ENCODE data around the gene ZFAND5. TPM values are rescaled to one million over a fixed set of nuclear protein-coding genes. Genes with fewer than 3 reads are reported as not detected.

Gene ZFAND5
- total and polyA plus RNA-seq, 4 donors, result 147 to 369 (median 169) TPM

DNA sequence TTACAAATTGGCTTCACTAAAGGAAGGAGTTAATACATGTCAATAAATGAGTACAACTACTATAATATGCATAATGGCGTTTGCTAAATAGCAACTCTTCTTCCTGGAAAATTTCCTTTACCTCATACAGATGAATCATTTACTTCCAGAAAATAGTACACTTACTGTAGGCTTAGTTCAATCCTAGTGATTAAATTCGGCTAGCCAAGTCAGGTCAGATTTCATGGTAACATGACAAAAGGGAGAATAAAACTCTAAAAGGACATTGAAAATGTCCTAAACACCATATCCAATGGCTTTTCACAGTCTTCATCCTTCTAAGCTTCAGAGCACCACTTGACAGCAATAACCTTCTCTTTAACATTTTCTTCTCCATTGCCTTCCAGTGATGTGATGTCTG is 42.1 kb upstream of the ZFAND5 start:
- WGBS, 2 donors, result 53 to 86% methylated on average over 2 of the region's 2 CpGs
- Histone ChIP-seq H3K27me3 (ENCODE audit: control insufficient read depth in 3 of 3, insufficient read depth in 3 of 3, low read length in 2 of 3) (no peaks in the 10 kb centered on the region), H3K9me3 (ENCODE audit: control insufficient read depth in 4 of 4, insufficient read depth in 3 of 4, low read length in 3 of 4) (no peaks in the 10 kb centered on the region), H3K27ac (ENCODE audit: low read depth in 1 of 2, low read length in 1 of 2) (no peak overlapping the region), H3K4me1 (ENCODE audit: control insufficient read depth in 5 of 5, insufficient read depth in 5 of 5, low read length in 5 of 5) (no peaks in the 10 kb centered on the region), H3K4me3 (no peak overlapping the region), H3K9ac (ENCODE audit: insufficient read depth in 1 of 2, low read length in 2 of 2) (no peak overlapping the region), H3K36me3 (ENCODE audit: control insufficient read depth in 4 of 4, insufficient read depth in 4 of 4, low read length in 4 of 4) (no peaks in the 10 kb centered on the region)
- ATAC-seq (ENCODE audit: insufficient read depth, low FRiP score), result no peak
- no peak for DNase-seq
- TF ChIP-seq, protein P1, sequence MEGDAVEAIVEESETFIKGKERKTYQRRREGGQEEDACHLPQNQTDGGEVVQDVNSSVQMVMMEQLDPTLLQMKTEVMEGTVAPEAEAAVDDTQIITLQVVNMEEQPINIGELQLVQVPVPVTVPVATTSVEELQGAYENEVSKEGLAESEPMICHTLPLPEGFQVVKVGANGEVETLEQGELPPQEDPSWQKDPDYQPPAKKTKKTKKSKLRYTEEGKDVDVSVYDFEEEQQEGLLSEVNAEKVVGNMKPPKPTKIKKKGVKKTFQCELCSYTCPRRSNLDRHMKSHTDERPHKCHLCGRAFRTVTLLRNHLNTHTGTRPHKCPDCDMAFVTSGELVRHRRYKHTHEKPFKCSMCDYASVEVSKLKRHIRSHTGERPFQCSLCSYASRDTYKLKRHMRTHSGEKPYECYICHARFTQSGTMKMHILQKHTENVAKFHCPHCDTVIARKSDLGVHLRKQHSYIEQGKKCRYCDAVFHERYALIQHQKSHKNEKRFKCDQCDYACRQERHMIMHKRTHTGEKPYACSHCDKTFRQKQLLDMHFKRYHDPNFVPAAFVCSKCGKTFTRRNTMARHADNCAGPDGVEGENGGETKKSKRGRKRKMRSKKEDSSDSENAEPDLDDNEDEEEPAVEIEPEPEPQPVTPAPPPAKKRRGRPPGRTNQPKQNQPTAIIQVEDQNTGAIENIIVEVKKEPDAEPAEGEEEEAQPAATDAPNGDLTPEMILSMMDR (IDR thresholded peaks at IDR 0.05; ENCODE audit: control extremely low read depth, extremely low read depth), result no peak

DNA sequence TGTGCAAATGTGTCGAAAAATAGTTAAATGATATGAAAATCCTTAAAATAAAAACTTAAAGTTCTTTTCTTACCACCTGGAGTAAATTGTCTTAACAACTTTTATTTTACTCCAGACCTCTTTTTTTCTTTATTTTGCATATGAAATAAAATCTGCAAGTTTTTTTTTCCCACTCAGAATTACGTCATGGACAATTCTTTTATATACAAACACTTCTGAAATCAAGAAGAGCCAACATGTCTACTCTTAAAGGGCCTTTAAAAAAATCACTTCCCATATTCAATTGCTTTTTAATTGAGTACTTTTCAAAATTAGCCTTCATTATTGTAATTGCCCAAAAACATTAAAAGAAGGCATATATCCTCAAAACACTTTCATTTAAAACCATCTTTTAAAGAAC is 37.7 kb upstream of the ZFAND5 start:
- TF ChIP-seq, protein P1 (IDR thresholded peaks at IDR 0.05; ENCODE audit: control extremely low read depth, extremely low read depth), result no peak
- Histone ChIP-seq H3K36me3 (ENCODE audit: control insufficient read depth in 4 of 4, insufficient read depth in 4 of 4, low read length in 4 of 4) (no peaks in the 10 kb centered on the region), H3K27me3 (ENCODE audit: control insufficient read depth in 3 of 3, insufficient read depth in 3 of 3, low read length in 2 of 3) (no peaks in the 10 kb centered on the region), H3K27ac (ENCODE audit: low read depth in 1 of 2, low read length in 1 of 2) (no peak overlapping the region), H3K9ac (ENCODE audit: insufficient read depth in 1 of 2, low read length in 2 of 2) (no peak overlapping the region), H3K9me3 (ENCODE audit: control insufficient read depth in 4 of 4, insufficient read depth in 3 of 4, low read length in 3 of 4) (no peaks in the 10 kb centered on the region), H3K4me3 (no peak overlapping the region), H3K4me1 (ENCODE audit: control insufficient read depth in 5 of 5, insufficient read depth in 5 of 5, low read length in 5 of 5) (no peaks in the 10 kb centered on the region)
- DNase-seq (peak in 2 of 3 donors; percentile 14 to 16), ATAC-seq (ENCODE audit: insufficient read depth, low FRiP score) (no peak)
- WGBS, 2 donors, result 72 to 75% methylated on average over 2 of the region's 2 CpGs

DNA sequence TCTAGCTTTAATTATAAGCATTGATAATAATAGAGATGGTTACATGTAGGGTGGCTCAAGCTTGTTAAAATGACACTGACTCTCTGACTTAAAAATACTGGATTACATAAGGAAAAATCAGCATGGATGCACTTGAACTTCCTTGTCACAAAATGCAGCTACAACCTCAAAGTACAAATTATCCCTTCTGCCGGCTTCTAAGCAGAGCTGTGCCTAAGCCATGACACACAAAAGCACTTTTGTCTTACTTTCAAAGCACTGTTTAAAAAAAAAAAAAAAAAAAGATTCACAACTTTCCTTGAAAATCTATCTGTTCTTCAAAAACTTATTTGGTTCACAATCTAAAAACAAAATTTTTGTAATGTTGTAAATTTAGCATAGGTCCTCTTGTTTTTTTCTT is 36.4 kb upstream of the ZFAND5 start:
- H3K27me3 ChIP-seq (ENCODE audit: control insufficient read depth in 3 of 3, insufficient read depth in 3 of 3, low read length in 2 of 3), result no peaks in the 10 kb centered on the region
- peaks cover 0 to 3% (median 0%) of the 10 kb centered on the region in 5 donors for H3K4me1 ChIP-seq (ENCODE audit: control insufficient read depth in 5 of 5, insufficient read depth in 5 of 5, low read length in 5 of 5)
- TF ChIP-seq, protein P1 (IDR thresholded peaks at IDR 0.05; ENCODE audit: control extremely low read depth, extremely low read depth), result no peak
- no peak overlapping the region for H3K4me3 ChIP-seq
- DNase-seq (no peak), ATAC-seq (ENCODE audit: insufficient read depth, low FRiP score) (no peak)
- 90 to 96% methylated on average over 1 of the region's 1 CpG for WGBS, 2 donors
- H3K9ac ChIP-seq (ENCODE audit: insufficient read depth in 1 of 2, low read length in 2 of 2), result no peak overlapping the region
- no peak overlapping the region for H3K27ac ChIP-seq (ENCODE audit: low read depth in 1 of 2, low read length in 1 of 2)
- no peaks in the 10 kb centered on the region for H3K36me3 ChIP-seq (ENCODE audit: control insufficient read depth in 4 of 4, insufficient read depth in 4 of 4, low read length in 4 of 4)
- H3K9me3 ChIP-seq (ENCODE audit: control insufficient read depth in 4 of 4, insufficient read depth in 3 of 4, low read length in 3 of 4), result no peaks in the 10 kb centered on the region

DNA sequence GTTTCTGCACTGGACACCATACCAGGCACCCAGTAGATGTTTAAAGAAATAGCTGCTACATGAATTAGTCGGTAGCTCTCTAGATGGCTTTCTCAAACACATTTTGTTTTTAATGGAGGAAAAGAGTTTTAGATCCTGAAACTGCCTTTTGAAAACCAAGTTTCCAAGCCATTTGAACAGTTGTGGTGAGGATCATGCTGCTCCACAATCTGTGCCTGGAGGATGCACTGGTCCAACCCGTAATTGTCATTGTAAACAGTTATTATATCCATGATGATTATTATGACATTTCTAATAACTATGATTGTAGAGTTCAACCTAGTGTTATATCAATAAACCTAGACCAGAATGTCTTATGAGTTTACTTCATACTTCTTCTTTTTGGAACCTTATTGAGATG is 35.9 kb upstream of the ZFAND5 start:
- ATAC-seq (ENCODE audit: insufficient read depth, low FRiP score), result no peak
- no peak overlapping the region for H3K4me3 ChIP-seq
- H3K9me3 ChIP-seq (ENCODE audit: control insufficient read depth in 4 of 4, insufficient read depth in 3 of 4, low read length in 3 of 4), result no peaks in the 10 kb centered on the region
- H3K9ac ChIP-seq (ENCODE audit: insufficient read depth in 1 of 2, low read length in 2 of 2), result no peak overlapping the region
- peaks cover 0 to 4% (median 0%) of the 10 kb centered on the region in 5 donors for H3K4me1 ChIP-seq (ENCODE audit: control insufficient read depth in 5 of 5, insufficient read depth in 5 of 5, low read length in 5 of 5)
- no peak overlapping the region for H3K27ac ChIP-seq (ENCODE audit: low read depth in 1 of 2, low read length in 1 of 2)
- H3K36me3 ChIP-seq (ENCODE audit: control insufficient read depth in 4 of 4, insufficient read depth in 4 of 4, low read length in 4 of 4), result no peaks in the 10 kb centered on the region
- 92 to 94% methylated on average over 2 of the region's 2 CpGs for WGBS, 2 donors
- TF ChIP-seq, protein P1 (IDR thresholded peaks at IDR 0.05; ENCODE audit: control extremely low read depth, extremely low read depth), result no peak
- DNase-seq, result no peak
- H3K27me3 ChIP-seq (ENCODE audit: control insufficient read depth in 3 of 3, insufficient read depth in 3 of 3, low read length in 2 of 3), result no peaks in the 10 kb centered on the region
